NCI-H526 treated with DMSO at 0.1 percent for 48 hours (cell line): ENCODE results near the gene MYOM1.
"Not testable (repeated sequence)": the region's sequence is repeated elsewhere in the genome, so short reads cannot be mapped to it uniquely, and the experiment has no call there.

Source experiments
- DNase-seq: peaks from one replicate; lab custom pipeline; 2025; lab: John Stamatoyannopoulos, UW

Gene MYOM1

GRCh38 chr18:3055186-3055728 is 164.5 kb downstream of the MYOM1 start:
- no peak for DNase-seq

GRCh38 chr18:3054780-3055179 is 165.0 kb downstream of the MYOM1 start:
- DNase-seq = no peak

DNA sequence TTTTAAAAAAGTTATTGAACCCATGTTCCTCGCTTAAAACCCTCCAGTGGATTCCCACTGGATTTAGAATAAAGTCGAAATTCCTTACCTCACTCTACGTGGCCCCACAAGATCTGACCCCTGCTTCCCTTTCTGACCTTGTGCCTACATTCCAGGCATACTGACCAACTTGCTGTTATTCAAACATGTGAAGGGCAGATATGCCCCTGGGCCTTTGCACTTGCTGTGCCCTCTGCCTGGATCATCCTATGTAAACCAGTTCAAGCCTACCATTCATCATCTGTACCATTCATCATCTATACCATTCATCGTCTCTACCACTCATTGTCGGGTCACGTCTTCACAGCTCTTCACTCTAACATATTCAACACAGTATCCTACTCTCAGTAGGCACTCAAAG is 165.6 kb downstream of the MYOM1 start:
- DNase-seq = no peak

GRCh38 chr18:3053081-3053480 is 166.7 kb downstream of the MYOM1 start:
- no peak for DNase-seq

DNA sequence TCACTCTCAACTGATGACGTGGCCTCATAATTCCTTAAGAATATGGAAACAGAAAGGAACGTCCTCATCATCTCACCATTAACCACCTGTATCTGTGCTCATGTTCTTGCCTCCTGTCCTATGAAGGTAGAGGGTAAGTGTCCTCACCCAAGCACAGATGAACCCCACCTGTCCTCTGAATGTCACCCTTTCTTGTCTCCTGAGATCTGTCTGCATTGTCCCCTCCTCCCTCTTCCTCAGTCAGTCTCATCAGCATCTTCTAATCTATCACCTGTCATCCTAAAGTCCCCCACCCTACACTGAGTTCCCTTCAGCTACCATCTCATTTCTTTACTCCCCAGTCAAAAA is 167.4 kb downstream of the MYOM1 start:
- no peak for DNase-seq

GRCh38 chr18:3051718-3052410 is 167.9 kb downstream of the MYOM1 start:
- DNase-seq = no peak

GRCh38 chr18:3049897-3050454 is 169.8 kb downstream of the MYOM1 start:
- DNase-seq = not testable (repeated sequence)

DNA sequence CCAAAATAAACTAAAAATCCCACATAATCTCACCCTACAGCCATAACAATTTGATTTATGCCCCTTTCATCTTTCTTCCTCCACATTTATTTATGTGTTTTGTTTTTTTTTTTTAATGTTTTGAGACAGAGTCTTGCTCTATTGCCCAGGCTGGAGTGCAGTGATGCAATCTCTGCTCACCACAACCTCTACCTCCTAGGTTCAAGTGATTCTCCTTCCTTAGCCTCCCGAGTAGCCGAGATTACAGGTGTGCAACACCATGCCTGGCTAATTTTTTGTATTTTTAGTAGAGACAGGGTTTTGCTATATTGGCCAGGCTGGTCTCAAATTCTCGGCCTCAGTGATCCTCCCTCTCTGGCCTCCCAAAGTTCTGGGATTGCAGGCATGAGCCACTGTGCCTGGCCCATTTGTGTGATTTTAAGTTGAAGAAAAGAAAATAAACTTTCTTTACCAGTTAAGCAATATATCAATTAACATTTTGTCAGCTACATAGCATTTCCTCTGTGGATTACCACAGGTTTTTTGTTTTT is 170.9 kb downstream of the MYOM1 start:
- no peak for DNase-seq

GRCh38 chr18:3048121-3048520 is 171.6 kb downstream of the MYOM1 start:
- no peak for DNase-seq

GRCh38 chr18:3046216-3046808 is 173.5 kb downstream of the MYOM1 start:
- DNase-seq = no peak

- DNase-seq = peak; percentile 23
Measured at GRCh38 chr18:3044931-3045698, 174.7 kb downstream of the MYOM1 start.

GRCh38 chr18:3042379-3042778 is 177.4 kb downstream of the MYOM1 start:
- DNase-seq = no peak

- no peak for DNase-seq
Measured at GRCh38 chr18:3041843-3042242, 177.9 kb downstream of the MYOM1 start.

GRCh38 chr18:3040881-3041280 is 178.9 kb downstream of the MYOM1 start:
- DNase-seq = no peak

DNA sequence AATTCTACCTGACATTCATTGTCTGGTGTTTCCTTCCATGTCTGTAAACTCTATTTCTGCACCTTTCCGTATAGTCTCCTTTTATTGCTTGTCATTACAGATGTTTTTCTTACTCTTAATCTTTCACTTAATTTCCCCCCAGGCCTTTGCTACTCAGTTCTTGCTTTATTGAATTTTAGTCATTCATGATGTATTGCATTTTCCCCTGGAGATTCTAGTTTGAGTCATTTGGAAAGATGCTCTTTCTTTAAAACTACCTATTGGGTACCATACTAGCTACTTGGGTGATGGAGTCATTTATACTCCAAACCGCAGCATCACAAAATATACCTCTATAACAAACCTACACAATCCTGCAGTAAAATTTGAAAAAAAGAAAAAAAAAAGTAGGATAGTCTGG is 179.6 kb downstream of the MYOM1 start:
- DNase-seq = no peak

- DNase-seq = no peak
Measured at GRCh38 chr18:3037423-3037915, 182.3 kb downstream of the MYOM1 start.

GRCh38 chr18:3036108-3036507 is 183.7 kb downstream of the MYOM1 start:
- no peak for DNase-seq

GRCh38 chr18:3035635-3036034 is 184.1 kb downstream of the MYOM1 start:
- no peak for DNase-seq

- no peak for DNase-seq
Measured at GRCh38 chr18:3032721-3033120, 187.0 kb downstream of the MYOM1 start.

DNA sequence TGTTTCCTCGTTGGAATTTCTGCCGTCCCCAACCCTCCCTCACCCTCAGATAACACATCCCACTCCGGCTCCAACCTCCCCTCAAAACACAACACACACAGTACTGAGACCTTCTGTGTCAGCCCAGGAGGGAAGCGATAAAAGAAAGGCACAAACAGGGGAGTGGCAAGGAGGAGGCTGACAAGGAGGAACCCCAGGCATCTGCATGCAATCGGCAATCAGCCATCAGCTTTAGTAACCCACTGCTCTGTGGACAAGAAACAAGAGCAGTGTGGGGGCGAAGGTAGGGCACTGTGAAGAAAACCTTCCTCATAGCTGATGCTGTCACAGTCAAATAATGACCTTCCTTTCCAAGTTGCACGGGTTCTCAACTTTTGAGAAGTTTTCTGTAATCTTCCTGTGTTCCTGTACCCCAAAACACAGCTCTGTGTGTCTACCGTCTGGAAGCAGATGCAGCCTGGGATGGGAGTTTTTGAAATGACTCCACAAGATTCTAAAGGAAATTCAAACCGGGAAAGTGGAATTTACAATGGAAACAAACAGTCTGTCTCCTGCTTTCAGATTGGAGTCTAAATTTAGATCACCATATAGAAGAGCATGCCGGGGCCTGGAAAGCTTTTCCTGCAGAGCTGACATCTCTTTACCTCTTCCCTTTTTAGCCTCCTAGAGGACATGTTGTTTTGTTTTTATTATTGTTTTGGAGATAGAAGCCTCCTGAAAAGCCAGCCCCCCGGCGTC is 190.4 kb downstream of the MYOM1 start:
- no peak for DNase-seq

DNA sequence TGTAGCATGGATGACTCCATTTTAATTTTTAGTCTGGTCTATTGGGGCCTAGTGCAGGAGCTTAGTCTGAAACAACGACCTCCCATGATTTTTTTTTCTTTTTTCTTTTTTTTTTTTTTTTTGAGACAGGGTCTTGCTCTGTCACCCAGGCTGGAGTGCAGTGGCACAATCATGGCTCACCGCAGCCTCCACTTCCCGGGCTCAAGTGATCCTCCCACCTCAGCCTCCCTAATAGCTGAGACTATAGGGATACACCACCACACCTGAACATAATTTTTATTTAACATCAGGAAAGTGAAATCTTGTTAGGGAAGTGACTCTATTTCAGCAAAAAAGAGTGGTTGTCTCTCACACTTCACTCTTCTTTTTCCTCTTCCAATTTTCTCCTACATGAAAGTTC is 191.7 kb downstream of the MYOM1 start:
- not testable (repeated sequence) for DNase-seq
